WTC11 (cell line): ENCODE data around the gene USE1. TPM values are rescaled to one million over a fixed set of nuclear protein-coding genes. Genes with fewer than 3 reads are reported as not detected.
A peak's percentile ranks its signal among the peaks of the same experiment; 100 is the strongest.

ENCODE experiments used
- ATAC-seq: fragments of 200-7000 bp; cut with Tn5 transposase; 2 replicates; pipeline ENCODE4 v1.10.0; 2021; ENCODE audit warnings: mild to moderate bottlenecking, moderate library complexity
- CTCF ChIA-PET: fragments of 300-600 bp; sonication (Branson Sonifier 250); formaldehyde crosslinking; loops from one replicate; lab custom pipeline; 2021; ENCODE audit warnings: antibody characterized with exemption; lab: Charles Lee
- POLR2A ChIA-PET: fragments of 350-600 bp; sonication (Branson Sonifier 250); formaldehyde crosslinking; loops from one replicate; lab custom pipeline; 2021; ENCODE audit warnings: antibody characterized with exemption; lab: Charles Lee
- DNase-seq: peaks from one replicate; pipeline ENCODE4 v3.0.0; 2021; ENCODE audit warnings: low spot score
- H3K27ac Mint-ChIP-seq: 2 replicates; pipeline ENCODE4 v1.8.0; 2021; ENCODE audit warnings: mixed read lengths
- H3K27me3 Mint-ChIP-seq: 2 replicates; pipeline ENCODE4 v1.8.0; 2021; ENCODE audit warnings: low read depth, mild to moderate bottlenecking, moderate library complexity, mixed read lengths
- H3K36me3 Mint-ChIP-seq: 2 replicates; pipeline ENCODE4 v1.8.0; 2021; ENCODE audit warnings: mixed read lengths
- H3K4me1 Mint-ChIP-seq: 2 replicates; pipeline ENCODE4 v1.8.0; 2022; ENCODE audit warnings: mixed read lengths
- H3K4me3 Mint-ChIP-seq: 2 replicates; pipeline ENCODE4 v1.8.0; 2021; ENCODE audit warnings: mild to moderate bottlenecking, moderate library complexity, mixed read lengths
- H3K9me3 Mint-ChIP-seq: 2 replicates; pipeline ENCODE4 v1.8.0; 2021; ENCODE audit warnings: mixed read lengths
- CREM ChIP-seq: sonication (generic); formaldehyde crosslinking; IDR thresholded peaks from 2 replicates; pipeline ENCODE4 v1.8.1; 2022; ENCODE audit warnings: mild to moderate bottlenecking, missing genetic modification reagents, moderate library complexity
- FOXK1 ChIP-seq: sonication (generic); formaldehyde crosslinking; IDR thresholded peaks from 2 replicates; pipeline ENCODE4 v1.8.0; 2022; ENCODE audit warnings: mild to moderate bottlenecking, moderate library complexity, missing genetic modification reagents
- NR2C2 ChIP-seq: sonication (generic); formaldehyde crosslinking; IDR thresholded peaks from 2 replicates; pipeline ENCODE4 v1.8.0; 2022; ENCODE audit warnings: mild to moderate bottlenecking, missing genetic modification reagents
- PRRX2 ChIP-seq: fragments of 250-450 bp; sonication (Bioruptor Pico); IDR thresholded peaks from 2 replicates; pipeline ENCODE4 v1.8.0; 2021; ENCODE audit warnings: mild to moderate bottlenecking
- RELA ChIP-seq: sonication (generic); formaldehyde crosslinking; IDR thresholded peaks from 2 replicates; pipeline ENCODE4 v1.8.1; 2022; ENCODE audit warnings: missing genetic modification reagents, mild to moderate bottlenecking, borderline replicate concordance
- SP1 ChIP-seq: sonication (generic); formaldehyde crosslinking; conservative IDR thresholded peaks from 2 replicates; pipeline ENCODE4 v1.8.1; 2022; ENCODE audit warnings: missing genetic modification reagents
- TP53 ChIP-seq: sonication (generic); formaldehyde crosslinking; IDR thresholded peaks from 2 replicates; pipeline ENCODE4 v1.8.1; 2023; ENCODE audit warnings: mild to moderate bottlenecking, missing genetic modification reagents
- ZBTB21 ChIP-seq: sonication (generic); formaldehyde crosslinking; IDR thresholded peaks from 2 replicates; pipeline ENCODE4 v1.8.1; 2023; ENCODE audit warnings: mild to moderate bottlenecking, missing genetic modification reagents, borderline replicate concordance
- ZNF423 ChIP-seq: fragments of 250-450 bp; sonication (Bioruptor Pico); IDR thresholded peaks from 2 replicates; pipeline ENCODE4 v2.1.2; 2022; ENCODE audit warnings: mild to moderate bottlenecking, moderate library complexity
- total RNA-seq: library from RNA; stranded (reverse); gene quantifications from 3 replicates; pipeline ENCODE4 v1.2.3, GENCODE V29; 2021
- TF ChIP-seq, protein P1 (sequence below): sonication (generic); formaldehyde crosslinking; IDR thresholded peaks from 2 replicates; pipeline ENCODE4 v1.8.0; 2022; ENCODE audit warnings: mild to moderate bottlenecking, missing genetic modification reagents
- TF ChIP-seq, protein P2 (sequence below): sonication (generic); formaldehyde crosslinking; conservative IDR thresholded peaks from 2 replicates; pipeline ENCODE4 v1.8.1; 2022; ENCODE audit warnings: mild to moderate bottlenecking, missing genetic modification reagents
- TF ChIP-seq, protein P3 (sequence below): fragments of 250-450 bp; sonication (Bioruptor Pico); IDR thresholded peaks from 2 replicates; pipeline ENCODE4 v1.9.0; 2021; ENCODE audit warnings: mild to moderate bottlenecking
- TF ChIP-seq, protein P4 (sequence below): sonication (generic); formaldehyde crosslinking; conservative IDR thresholded peaks from 2 replicates; pipeline ENCODE4 v1.8.1; 2023; ENCODE audit warnings: mild to moderate bottlenecking, low read depth, missing genetic modification reagents, moderate library complexity
- TF ChIP-seq, protein P5 (sequence below): sonication (generic); formaldehyde crosslinking; IDR thresholded peaks from 2 replicates; pipeline ENCODE4 v1.8.1; 2023; ENCODE audit warnings: mild to moderate bottlenecking, moderate library complexity, missing genetic modification reagents
- TF ChIP-seq, protein P6 (sequence below): sonication (generic); formaldehyde crosslinking; IDR thresholded peaks from 2 replicates; pipeline ENCODE4 v1.8.1; 2022; ENCODE audit warnings: low read depth, mild to moderate bottlenecking, moderate library complexity, missing genetic modification reagents, borderline replicate concordance
- TF ChIP-seq, protein P7 (sequence below): sonication (generic); formaldehyde crosslinking; IDR thresholded peaks from 2 replicates; pipeline ENCODE4 v1.8.0; 2022; ENCODE audit warnings: mild to moderate bottlenecking, missing genetic modification reagents
- TF ChIP-seq, protein P8 (sequence below): fragments of 250-450 bp; sonication (Bioruptor Pico); IDR thresholded peaks from 2 replicates; pipeline ENCODE4 v2.1.2; 2022; ENCODE audit warnings: mild to moderate bottlenecking, moderate library complexity

USE1 gene
- total RNA-seq, 1 experiment from 2014 or later = 14.2 TPM

DNA sequence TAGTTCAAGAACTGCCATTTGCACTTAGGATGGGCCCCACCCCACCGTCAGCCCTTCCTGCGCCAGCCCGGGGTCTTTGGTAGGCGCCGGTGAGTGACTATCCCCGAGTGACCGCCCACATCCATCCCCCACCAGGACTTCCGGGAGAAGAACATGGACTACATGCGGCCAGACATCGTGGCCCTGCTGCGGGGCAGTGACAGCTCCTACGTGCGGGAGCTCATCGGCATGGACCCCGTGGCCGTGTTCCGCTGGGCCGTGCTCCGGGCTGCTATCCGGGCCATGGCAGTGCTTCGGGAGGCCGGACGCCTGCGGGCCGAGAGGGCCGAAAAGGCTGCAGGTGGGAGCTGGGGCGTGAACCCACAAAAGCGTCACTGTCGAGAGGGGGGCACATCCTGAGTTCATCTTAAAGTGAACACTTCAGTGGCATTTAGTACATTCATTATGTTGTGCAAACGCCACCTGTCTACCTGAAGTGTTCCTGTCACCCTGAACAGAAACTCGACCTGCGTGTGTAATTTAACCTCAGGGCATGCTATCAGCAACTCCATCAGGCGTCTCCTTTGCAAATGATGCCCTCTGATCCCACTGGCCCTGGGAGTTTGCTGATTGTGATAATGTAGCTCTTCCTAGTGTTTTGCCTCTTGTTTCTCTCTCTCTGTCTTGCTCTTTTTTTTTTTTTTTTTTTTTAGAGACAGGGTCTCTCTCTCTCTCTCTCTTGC lies 42.4 kb upstream of the USE1 start (continued):
- TF ChIP-seq, protein P1, sequence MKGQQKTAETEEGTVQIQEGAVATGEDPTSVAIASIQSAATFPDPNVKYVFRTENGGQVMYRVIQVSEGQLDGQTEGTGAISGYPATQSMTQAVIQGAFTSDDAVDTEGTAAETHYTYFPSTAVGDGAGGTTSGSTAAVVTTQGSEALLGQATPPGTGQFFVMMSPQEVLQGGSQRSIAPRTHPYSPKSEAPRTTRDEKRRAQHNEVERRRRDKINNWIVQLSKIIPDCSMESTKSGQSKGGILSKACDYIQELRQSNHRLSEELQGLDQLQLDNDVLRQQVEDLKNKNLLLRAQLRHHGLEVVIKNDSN (CRISPR knock-in tag) = no peak
- TF ChIP-seq NR2C2 (CRISPR knock-in tag) = no peak

DNA sequence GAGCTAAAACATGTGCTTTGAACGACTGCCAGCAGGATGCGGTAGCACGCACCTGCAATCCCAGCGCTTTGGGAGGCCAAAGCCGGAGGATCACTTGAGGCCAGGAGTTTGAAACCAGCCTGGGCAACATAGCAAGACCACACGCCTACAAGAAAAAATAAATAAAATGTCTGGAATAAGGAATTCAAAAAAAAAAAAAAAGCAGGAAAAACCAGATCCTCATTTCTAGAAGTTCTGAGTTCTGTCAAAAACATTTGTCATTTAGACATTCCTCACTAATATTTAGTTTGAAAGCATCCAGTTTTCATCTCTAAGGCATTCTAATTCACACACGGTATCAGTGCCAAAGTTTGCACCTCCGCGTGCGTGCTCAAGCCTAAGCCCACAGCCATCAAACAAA lies 36.9 kb upstream of the USE1 start:
- Mint-ChIP-seq H3K4me1 (peaks cover 14% of the 10 kb centered on the region), H3K9me3 (no peaks in the 10 kb centered on the region), H3K36me3 (peaks cover 13% of the 10 kb centered on the region), H3K27me3 (no peaks in the 10 kb centered on the region), H3K27ac (no peak overlapping the region), H3K4me3 (no peak overlapping the region)
- ChIA-PET POLR2A (no interaction called here), CTCF (no interaction called here)
- no peak for DNase-seq
- TF ChIP-seq, protein P2, sequence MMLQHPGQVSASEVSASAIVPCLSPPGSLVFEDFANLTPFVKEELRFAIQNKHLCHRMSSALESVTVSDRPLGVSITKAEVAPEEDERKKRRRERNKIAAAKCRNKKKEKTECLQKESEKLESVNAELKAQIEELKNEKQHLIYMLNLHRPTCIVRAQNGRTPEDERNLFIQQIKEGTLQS (CRISPR knock-in tag) = no peak
- TF ChIP-seq, protein P3, sequence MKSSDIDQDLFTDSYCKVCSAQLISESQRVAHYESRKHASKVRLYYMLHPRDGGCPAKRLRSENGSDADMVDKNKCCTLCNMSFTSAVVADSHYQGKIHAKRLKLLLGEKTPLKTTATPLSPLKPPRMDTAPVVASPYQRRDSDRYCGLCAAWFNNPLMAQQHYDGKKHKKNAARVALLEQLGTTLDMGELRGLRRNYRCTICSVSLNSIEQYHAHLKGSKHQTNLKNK (CRISPR knock-in tag) = no peak
- TF ChIP-seq RELA (CRISPR knock-in tag) (no peak), SP1 (CRISPR knock-in tag) (no peak), PRRX2 (CRISPR knock-in tag) (no peak)
- TF ChIP-seq, protein P4, sequence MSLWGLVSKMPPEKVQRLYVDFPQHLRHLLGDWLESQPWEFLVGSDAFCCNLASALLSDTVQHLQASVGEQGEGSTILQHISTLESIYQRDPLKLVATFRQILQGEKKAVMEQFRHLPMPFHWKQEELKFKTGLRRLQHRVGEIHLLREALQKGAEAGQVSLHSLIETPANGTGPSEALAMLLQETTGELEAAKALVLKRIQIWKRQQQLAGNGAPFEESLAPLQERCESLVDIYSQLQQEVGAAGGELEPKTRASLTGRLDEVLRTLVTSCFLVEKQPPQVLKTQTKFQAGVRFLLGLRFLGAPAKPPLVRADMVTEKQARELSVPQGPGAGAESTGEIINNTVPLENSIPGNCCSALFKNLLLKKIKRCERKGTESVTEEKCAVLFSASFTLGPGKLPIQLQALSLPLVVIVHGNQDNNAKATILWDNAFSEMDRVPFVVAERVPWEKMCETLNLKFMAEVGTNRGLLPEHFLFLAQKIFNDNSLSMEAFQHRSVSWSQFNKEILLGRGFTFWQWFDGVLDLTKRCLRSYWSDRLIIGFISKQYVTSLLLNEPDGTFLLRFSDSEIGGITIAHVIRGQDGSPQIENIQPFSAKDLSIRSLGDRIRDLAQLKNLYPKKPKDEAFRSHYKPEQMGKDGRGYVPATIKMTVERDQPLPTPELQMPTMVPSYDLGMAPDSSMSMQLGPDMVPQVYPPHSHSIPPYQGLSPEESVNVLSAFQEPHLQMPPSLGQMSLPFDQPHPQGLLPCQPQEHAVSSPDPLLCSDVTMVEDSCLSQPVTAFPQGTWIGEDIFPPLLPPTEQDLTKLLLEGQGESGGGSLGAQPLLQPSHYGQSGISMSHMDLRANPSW (CRISPR knock-in tag) = no peak
- ATAC-seq = no peak

DNA sequence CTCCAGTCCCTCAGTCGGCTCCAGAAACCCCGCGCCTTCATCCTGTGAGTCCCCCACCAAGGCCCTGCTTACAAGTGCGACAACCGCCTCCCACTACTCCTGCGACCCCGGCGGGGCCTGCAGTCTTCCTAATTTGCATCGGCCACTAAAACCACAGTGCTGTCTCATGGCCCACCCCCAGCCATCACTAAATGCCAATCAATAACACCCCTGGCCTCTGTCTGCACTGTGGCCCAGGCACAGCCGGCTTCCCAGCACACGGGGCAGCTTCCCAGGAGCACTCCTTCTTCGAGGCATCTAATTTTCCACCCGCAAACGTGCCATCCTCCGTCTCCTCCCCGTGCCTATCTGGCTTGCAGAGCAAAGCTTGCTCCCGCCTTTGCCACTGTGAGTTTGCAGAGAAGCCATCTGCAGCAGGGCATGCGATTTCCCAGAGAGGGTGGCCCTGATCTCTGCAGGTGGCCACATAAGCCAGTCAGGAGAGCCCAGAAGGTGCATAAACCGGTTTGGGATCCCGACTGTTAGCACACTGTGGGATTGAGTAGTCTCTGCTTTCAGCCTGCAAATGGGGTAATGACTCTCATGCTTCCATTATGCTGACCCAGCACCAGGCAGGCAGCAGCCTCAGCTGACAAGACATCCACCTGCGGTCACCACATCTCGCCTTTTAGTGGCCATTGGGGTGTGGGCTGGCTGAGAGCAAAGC lies 34.0 kb upstream of the USE1 start:
- ChIA-PET CTCF (interaction anchor here (1.4 to 1.6 kb wide), 2 partner anchors 54 to 112 kb away, joined by 3 read pairs; no protein-coding TSS in a partner anchor), POLR2A (no interaction called here)
- peak; percentile 54 for DNase-seq
- Mint-ChIP-seq H3K9me3 (no peaks in the 10 kb centered on the region), H3K4me3 (peak overlapping the region; percentile 24; the same call in 1 of the 2 replicates), H3K27ac (peak overlapping the region; percentile 97), H3K4me1 (peaks cover 14% of the 10 kb centered on the region), H3K27me3 (no peaks in the 10 kb centered on the region), H3K36me3 (peaks cover 14% of the 10 kb centered on the region)
- peak; percentile 86 for ATAC-seq
- no peak for TF ChIP-seq TP53 (CRISPR knock-in tag)
- TF ChIP-seq ZNF423 (CRISPR knock-in tag) = peak; percentile 59; the same call in 1 of the 2 replicates
- TF ChIP-seq SP1 (CRISPR knock-in tag) = peak; percentile 31; the same call in 1 of the 2 replicates
- TF ChIP-seq, protein P5, sequence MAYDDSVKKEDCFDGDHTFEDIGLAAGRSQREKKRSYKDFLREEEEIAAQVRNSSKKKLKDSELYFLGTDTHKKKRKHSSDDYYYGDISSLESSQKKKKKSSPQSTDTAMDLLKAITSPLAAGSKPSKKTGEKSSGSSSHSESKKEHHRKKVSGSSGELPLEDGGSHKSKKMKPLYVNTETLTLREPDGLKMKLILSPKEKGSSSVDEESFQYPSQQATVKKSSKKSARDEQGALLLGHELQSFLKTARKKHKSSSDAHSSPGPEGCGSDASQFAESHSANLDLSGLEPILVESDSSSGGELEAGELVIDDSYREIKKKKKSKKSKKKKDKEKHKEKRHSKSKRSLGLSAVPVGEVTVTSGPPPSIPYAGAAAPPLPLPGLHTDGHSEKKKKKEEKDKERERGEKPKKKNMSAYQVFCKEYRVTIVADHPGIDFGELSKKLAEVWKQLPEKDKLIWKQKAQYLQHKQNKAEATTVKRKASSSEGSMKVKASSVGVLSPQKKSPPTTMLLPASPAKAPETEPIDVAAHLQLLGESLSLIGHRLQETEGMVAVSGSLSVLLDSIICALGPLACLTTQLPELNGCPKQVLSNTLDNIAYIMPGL (CRISPR knock-in tag) = no peak

DNA sequence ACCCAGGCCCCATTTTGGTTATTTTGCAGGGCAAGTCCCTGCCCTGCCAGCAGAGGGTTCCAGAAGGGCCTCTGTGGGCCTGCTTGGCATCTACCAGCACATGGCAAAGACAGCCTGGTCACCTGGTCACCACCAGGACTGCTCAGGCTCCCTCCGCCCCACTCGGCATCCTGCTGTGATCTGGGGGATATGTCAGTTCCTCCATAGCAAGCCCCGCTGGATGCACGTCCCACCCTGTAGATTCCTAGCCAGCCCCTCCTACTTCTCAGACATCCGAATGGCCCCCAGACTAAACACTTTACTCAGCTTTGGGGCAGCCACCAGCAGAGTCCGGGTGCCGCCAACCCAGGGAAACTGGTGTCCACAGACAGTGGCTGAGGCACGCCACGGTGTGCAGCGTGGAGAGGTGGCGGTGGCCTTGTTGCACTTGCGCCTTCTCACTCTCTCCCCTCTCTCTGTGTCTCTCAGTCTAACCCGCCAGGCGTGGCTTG lies 31.8 kb upstream of the USE1 start:
- POLR2A ChIA-PET = no interaction called here
- H3K4me1 Mint-ChIP-seq = peaks cover 14% of the 10 kb centered on the region
- H3K4me3 Mint-ChIP-seq = no peak overlapping the region
- CTCF ChIA-PET = interaction anchor here (0.6 to 2.0 kb wide), 3 partner anchors 36 to 115 kb away, joined by 3 to 7 read pairs (median 4); partner anchors contain the start of gene ANKLE1
- H3K27ac Mint-ChIP-seq = peak overlapping the region; percentile 31; the same call in 1 of the 2 replicates
- H3K27me3 Mint-ChIP-seq = no peaks in the 10 kb centered on the region
- ATAC-seq (no peak), DNase-seq (no peak)
- no peaks in the 10 kb centered on the region for H3K9me3 Mint-ChIP-seq
- peaks cover 10% of the 10 kb centered on the region for H3K36me3 Mint-ChIP-seq
- TF ChIP-seq CREM = no peak
- TF ChIP-seq, protein P6, sequence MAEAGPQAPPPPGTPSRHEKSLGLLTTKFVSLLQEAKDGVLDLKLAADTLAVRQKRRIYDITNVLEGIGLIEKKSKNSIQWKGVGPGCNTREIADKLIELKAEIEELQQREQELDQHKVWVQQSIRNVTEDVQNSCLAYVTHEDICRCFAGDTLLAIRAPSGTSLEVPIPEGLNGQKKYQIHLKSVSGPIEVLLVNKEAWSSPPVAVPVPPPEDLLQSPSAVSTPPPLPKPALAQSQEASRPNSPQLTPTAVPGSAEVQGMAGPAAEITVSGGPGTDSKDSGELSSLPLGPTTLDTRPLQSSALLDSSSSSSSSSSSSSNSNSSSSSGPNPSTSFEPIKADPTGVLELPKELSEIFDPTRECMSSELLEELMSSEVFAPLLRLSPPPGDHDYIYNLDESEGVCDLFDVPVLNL = no peak
- TF ChIP-seq, protein P7, sequence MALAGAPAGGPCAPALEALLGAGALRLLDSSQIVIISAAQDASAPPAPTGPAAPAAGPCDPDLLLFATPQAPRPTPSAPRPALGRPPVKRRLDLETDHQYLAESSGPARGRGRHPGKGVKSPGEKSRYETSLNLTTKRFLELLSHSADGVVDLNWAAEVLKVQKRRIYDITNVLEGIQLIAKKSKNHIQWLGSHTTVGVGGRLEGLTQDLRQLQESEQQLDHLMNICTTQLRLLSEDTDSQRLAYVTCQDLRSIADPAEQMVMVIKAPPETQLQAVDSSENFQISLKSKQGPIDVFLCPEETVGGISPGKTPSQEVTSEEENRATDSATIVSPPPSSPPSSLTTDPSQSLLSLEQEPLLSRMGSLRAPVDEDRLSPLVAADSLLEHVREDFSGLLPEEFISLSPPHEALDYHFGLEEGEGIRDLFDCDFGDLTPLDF (CRISPR knock-in tag) = no peak
- TF ChIP-seq FOXK1 = no peak
- TF ChIP-seq, protein P8, sequence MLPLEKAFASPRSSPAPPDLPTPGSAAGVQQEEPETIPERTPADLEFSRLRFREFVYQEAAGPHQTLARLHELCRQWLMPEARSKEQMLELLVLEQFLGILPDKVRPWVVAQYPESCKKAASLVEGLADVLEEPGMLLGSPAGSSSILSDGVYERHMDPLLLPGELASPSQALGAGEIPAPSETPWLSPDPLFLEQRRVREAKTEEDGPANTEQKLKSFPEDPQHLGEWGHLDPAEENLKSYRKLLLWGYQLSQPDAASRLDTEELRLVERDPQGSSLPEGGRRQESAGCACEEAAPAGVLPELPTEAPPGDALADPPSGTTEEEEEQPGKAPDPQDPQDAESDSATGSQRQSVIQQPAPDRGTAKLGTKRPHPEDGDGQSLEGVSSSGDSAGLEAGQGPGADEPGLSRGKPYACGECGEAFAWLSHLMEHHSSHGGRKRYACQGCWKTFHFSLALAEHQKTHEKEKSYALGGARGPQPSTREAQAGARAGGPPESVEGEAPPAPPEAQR = no peak
- no peak for TF ChIP-seq ZBTB21
